Right lobe of liver (tissue), 4 donors: ENCODE results near the gene OR10A2.

Experiments used
- CTCF ChIP-seq, 4 donors: fragments of 200-600 bp in 3 of 4; fragments of 450-650 bp in 1 of 4; IDR thresholded peaks; one replicate each; pipeline versions ENCODE4 v1.5.1 to v1.8.0; 2016 to 2022; ENCODE audit warnings: antibody characterized with exemption in 4 of 4, mild to moderate bottlenecking in 2 of 4
- POLR2A ChIP-seq: fragments of 450-650 bp; IDR thresholded peaks from one replicate; pipeline ENCODE4 v1.6.1; 2017; ENCODE audit warnings: antibody characterized with exemption, mild to moderate bottlenecking
- donor health status: DM: no; HTN: no; CAD: no.
- donor health status: DM: no; HTN: no; CAD: no.
- donor health status: DM: no; HTN: yes; CAD: no.

- TF ChIP-seq CTCF (IDR thresholded peaks at IDR 0.05) (no peak), POLR2A (no peak)
Measured at GRCh38 chr11:6888830-6889229, 26.0 kb downstream of the OR10A2 start.
